Measurements from ENCODE around the gene BCAP29. TPM values are rescaled to one million over a fixed set of nuclear protein-coding genes. Genes with fewer than 3 reads are reported as not detected.
A peak's percentile ranks its signal among the peaks of the same experiment; 100 is the strongest.
"Not testable (repeated sequence)": the region's sequence is repeated elsewhere in the genome, so short reads cannot be mapped to it uniquely, and the experiment has no call there.

The BCAP29 gene, protein sequence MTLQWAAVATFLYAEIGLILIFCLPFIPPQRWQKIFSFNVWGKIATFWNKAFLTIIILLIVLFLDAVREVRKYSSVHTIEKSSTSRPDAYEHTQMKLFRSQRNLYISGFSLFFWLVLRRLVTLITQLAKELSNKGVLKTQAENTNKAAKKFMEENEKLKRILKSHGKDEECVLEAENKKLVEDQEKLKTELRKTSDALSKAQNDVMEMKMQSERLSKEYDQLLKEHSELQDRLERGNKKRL
- 11.3 TPM for polyA plus RNA-seq (2012; ENCODE audit: low read depth, missing spikeins)

DNA sequence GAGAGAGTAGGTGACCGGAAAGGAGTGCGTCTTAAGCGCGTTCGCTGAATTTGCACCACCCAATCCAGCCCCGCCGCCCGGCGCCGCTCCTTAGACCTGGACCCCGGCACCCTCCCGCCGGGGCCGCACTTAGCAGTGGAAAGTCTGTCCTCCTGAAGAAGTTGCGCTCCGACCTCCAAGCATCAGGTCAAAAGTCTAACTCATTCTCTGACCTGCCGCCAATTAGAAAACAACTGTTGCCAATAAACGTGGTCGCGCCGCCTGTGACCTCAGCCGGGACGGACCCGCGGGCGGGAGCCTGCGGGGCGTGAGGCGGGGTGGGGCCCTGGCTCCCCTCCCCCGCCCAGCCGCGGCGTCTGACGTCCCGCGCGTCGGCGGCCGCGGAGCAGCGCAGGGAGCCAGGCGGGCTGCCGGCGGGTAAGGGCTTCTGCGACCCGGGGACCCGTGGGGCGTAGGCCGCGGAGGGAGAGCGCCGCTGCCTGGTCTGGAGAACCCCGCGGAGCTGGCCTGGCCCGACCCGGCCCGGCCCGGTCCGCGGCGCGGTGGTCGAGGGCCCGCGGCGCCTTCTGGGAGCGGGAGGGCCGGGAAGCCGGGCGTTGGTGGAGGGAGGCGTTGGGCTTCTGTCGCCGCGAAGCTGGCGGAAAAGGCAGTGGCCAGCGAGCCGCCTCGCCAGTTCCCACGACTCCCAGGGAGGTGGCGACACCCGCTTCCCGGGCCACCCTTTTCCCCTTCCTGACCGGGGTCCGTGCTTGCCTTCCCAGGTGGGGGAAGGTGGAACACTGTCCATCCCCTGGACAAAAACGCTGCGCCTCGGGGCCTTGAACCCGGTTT, at the start of gene BCAP29:
Gene BCAP29, plus strand, starts transcription at position 362 of the 831 bp plus-strand sequence. CDS start 527 bp downstream, outside the sequence.
- TF ChIP-seq POLR2A (IDR thresholded peaks at IDR 0.05; ENCODE audit: low read depth, low read length) (peak; percentile 63; the same call in 1 of the 2 replicates), PAX5 (IDR thresholded peaks at IDR 0.05; ENCODE audit: insufficient read depth, low read length, severe bottlenecking) (no peak), POLR2AphosphoS5 (IDR thresholded peaks at IDR 0.05; ENCODE audit: low read depth, low read length) (peak; percentile 56; the same call in 1 of the 2 replicates), SPI1 (IDR thresholded peaks at IDR 0.05; ENCODE audit: low read depth, low read length) (no peak), TAF1 (IDR thresholded peaks at IDR 0.05; ENCODE audit: low read depth, low read length) (no peak; the same call in 1 of the 2 replicates), POU2F2 (IDR thresholded peaks at IDR 0.05; ENCODE audit: low read depth, low read length) (no peak)
- FAIRE-seq, result peak; percentile 90
- DNase-seq (ENCODE audit: insufficient read length, low spot score), result peak; percentile 74

DNA sequence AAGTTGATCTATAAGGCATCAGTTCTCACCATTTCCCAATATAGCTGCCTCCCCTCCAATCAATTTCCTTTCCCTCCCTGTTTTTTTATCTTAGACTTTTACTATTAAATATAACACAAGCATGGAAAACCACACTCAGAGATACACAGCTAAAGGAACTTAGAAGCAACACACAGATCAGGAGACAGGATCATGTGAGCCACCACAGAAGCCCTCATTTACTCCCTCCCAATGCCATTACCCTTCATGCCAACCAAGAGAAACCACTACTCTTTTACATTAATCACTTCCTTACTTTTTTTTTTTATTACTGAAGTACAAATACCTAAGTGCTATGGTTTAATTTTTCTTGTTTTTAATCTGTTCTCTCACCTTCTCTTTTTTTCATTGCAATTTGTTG, 49.3 kb upstream of the BCAP29 start:
- FAIRE-seq, result no peak
- TF ChIP-seq TAF1 (IDR thresholded peaks at IDR 0.05; ENCODE audit: low read depth, low read length), result no peak
- TF ChIP-seq PAX5 (IDR thresholded peaks at IDR 0.05; ENCODE audit: insufficient read depth, low read length, severe bottlenecking), result no peak
- TF ChIP-seq SPI1 (IDR thresholded peaks at IDR 0.05; ENCODE audit: low read depth, low read length), result no peak
- TF ChIP-seq POLR2AphosphoS5 (IDR thresholded peaks at IDR 0.05; ENCODE audit: low read depth, low read length), result no peak
- TF ChIP-seq POLR2A (IDR thresholded peaks at IDR 0.05; ENCODE audit: low read depth, low read length), result no peak
- no peak for TF ChIP-seq POU2F2 (IDR thresholded peaks at IDR 0.05; ENCODE audit: low read depth, low read length)
- DNase-seq (ENCODE audit: insufficient read length, low spot score), result no peak

DNA sequence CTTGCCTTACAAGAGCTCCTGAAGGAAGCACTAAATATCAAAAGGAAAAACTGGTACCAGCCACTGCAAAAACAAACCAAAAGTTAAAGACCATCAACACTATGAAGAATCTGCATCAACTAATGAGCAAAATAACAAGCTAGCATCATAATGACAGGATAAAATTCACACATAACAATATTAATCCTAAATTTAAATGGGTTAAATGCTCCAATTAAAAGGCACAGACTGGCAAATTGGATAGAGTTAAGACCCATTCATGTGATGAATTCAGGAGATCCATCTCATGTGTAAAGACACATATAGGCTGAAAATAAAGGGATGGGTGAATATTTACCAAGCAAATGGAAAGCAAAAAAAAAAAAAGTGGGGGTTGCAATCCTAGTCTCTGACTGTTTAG, 45.9 kb upstream of the BCAP29 start:
- DNase-seq (ENCODE audit: insufficient read length, low spot score) (no peak), FAIRE-seq (no peak)
- no peak for TF ChIP-seq PAX5 (IDR thresholded peaks at IDR 0.05; ENCODE audit: insufficient read depth, low read length, severe bottlenecking)
- no peak for TF ChIP-seq POLR2A (IDR thresholded peaks at IDR 0.05; ENCODE audit: low read depth, low read length)
- TF ChIP-seq SPI1 (IDR thresholded peaks at IDR 0.05; ENCODE audit: low read depth, low read length), result no peak
- no peak for TF ChIP-seq POU2F2 (IDR thresholded peaks at IDR 0.05; ENCODE audit: low read depth, low read length)
- no peak for TF ChIP-seq POLR2AphosphoS5 (IDR thresholded peaks at IDR 0.05; ENCODE audit: low read depth, low read length)
- TF ChIP-seq TAF1 (IDR thresholded peaks at IDR 0.05; ENCODE audit: low read depth, low read length), result no peak

DNA sequence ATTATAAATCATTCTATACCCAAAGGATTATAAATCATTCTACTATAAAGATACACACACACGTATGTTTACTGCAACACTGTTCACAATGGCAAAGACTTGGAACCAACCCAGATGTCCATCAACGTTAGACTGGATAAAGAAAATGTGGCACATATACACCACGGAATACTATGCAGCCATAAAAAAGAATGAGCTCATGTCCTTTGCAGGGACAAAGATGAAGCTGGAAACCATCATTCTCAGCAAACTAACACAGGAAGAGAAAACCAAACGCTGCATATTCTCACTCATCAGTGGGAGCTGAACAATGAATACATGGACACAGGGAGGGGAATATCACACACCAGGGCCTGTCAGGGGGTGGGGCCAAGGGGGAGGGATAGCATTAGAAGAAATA, 42.8 kb upstream of the BCAP29 start:
- FAIRE-seq; DNase-seq (ENCODE audit: insufficient read length, low spot score): not testable (repeated sequence)

DNA sequence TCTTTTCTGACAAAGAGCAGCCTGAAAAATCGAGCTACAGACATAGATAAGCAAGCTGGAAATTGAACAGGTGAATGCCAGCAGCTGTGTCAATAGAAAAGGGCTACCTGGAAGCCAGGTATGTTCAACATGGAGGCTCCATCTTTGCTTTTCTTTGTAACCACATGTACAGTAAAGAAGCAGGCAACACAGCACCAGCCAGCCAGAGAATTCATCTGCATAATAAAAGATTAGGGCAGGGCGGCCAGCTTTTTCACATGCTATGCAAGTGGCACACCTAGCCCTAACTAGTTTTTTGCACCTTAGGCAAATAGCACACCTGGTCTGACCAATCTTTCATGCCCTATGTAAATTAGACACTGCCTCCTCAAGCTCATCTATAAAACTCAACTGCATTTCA, 42.0 kb upstream of the BCAP29 start:
- TF ChIP-seq POLR2AphosphoS5 (IDR thresholded peaks at IDR 0.05; ENCODE audit: low read depth, low read length) (no peak), TAF1 (IDR thresholded peaks at IDR 0.05; ENCODE audit: low read depth, low read length) (no peak), PAX5 (IDR thresholded peaks at IDR 0.05; ENCODE audit: insufficient read depth, low read length, severe bottlenecking) (no peak), SPI1 (IDR thresholded peaks at IDR 0.05; ENCODE audit: low read depth, low read length) (no peak), POU2F2 (IDR thresholded peaks at IDR 0.05; ENCODE audit: low read depth, low read length) (no peak), POLR2A (IDR thresholded peaks at IDR 0.05; ENCODE audit: low read depth, low read length) (no peak)
- FAIRE-seq (no peak), DNase-seq (ENCODE audit: insufficient read length, low spot score) (no peak)

DNA sequence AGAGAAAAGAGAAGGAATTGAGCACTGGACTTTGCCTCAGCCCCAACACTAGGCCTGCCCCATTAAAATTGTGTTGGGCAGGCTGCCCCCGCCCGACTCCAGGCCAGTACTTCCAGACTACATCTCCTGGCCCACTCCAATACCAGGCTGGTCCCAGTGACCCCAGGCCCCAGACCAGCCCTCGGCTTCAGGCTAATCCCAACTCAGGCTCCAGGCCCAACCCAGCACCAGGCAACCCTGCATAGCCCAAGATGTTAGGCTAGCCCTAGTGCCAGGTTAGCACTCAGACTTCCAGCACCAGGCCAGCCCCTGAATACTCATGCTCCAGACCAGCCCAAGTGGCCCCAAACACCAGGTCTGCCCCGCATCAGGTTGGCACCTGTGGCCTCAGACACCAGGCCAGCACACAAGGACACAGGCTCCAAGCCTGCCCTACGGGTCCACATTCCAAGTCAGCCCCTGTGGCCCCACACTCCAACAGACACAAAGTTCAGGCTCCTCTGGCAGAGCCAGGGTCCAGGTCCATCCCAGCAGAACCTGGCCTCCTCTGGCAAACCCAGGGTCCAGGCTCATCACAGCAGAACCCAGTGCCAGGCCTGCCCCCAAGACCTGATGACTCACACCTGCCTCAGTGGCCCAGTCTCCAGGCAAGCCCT, 36.6 kb upstream of the BCAP29 start:
- FAIRE-seq, result no peak
- no peak for TF ChIP-seq POLR2A (IDR thresholded peaks at IDR 0.05; ENCODE audit: low read depth, low read length)
- no peak for TF ChIP-seq PAX5 (IDR thresholded peaks at IDR 0.05; ENCODE audit: insufficient read depth, low read length, severe bottlenecking)
- DNase-seq (ENCODE audit: insufficient read length, low spot score), result no peak

DNA sequence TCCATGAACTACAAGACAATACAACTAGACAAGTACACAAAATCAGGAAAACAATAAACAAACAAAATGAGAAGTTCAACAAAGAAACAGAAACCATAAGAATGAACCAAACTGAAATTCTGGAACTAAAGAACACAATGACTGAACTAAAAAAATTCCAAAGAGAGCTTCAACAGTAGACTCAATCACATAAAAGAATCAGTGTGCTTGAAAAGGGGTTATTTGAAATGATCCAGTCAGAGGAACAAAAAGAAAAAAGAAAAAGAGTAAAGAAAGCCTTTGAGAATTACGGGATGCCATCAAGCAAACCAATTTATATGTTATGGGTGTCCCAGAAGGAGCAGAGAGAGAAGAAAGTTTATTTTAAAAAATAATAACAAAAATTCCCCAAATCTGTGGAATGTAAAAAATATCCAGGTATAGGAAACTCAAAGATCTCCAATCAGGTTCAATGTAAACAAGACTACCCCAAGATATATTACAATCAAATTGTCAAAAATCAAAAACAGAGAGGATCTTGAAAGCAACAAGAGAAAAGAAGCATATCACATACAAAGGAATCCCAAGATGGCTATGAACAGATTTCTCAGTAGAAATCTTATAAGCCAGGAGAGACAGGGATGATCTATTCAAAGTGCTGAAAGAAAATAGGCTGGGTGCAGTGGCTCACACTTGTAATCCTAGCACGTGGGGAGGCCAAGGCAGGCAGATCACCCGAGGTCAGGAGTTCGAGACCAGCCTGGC, 35.0 kb upstream of the BCAP29 start:
- DNase-seq (ENCODE audit: insufficient read length, low spot score) (no peak), FAIRE-seq (no peak)
- TF ChIP-seq PAX5 (IDR thresholded peaks at IDR 0.05; ENCODE audit: insufficient read depth, low read length, severe bottlenecking), result no peak

DNA sequence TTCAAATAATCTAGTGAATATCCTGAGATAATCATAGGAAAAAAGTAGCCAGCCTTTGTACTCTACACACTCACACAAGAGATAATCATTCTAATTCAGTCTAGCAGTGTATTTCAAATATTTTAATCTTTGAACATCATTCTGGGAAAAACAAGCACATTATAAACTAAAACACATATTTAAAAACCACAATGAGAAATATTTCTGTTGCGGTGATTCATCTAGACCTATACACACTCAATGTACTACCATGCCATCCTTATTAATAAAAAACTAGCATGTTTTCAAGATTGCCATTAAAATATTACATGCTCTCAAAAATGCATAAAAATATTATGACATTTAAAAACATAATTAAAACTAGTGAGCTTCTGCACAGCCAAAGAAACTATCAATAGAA, 28.1 kb upstream of the BCAP29 start:
- FAIRE-seq, result no peak
- no peak for TF ChIP-seq TAF1 (IDR thresholded peaks at IDR 0.05; ENCODE audit: low read depth, low read length)
- no peak for TF ChIP-seq POLR2AphosphoS5 (IDR thresholded peaks at IDR 0.05; ENCODE audit: low read depth, low read length)
- no peak for TF ChIP-seq POU2F2 (IDR thresholded peaks at IDR 0.05; ENCODE audit: low read depth, low read length)
- no peak for TF ChIP-seq PAX5 (IDR thresholded peaks at IDR 0.05; ENCODE audit: insufficient read depth, low read length, severe bottlenecking)
- TF ChIP-seq SPI1 (IDR thresholded peaks at IDR 0.05; ENCODE audit: low read depth, low read length), result no peak
- TF ChIP-seq POLR2A (IDR thresholded peaks at IDR 0.05; ENCODE audit: low read depth, low read length), result no peak
- no peak for DNase-seq (ENCODE audit: insufficient read length, low spot score)

DNA sequence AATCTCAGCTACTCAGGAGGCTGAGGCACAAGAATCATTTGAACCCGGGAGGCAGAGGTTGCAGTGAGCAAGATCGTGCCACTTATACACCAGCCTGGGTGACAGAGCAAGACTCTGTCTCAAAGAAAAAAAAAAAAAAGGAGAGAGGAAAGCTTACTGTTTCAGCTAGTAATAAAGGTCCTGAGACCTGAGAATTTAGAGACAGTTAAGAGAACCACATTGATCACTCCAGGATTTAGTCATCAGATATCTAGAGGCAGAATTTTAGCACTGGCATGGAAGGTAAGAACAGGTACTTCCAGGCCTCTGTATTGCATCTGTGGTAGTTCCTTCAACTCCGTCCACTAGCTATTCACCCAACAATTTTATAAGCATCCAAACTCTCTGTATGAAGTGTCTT, 24.2 kb upstream of the BCAP29 start:
- FAIRE-seq (no peak), DNase-seq (ENCODE audit: insufficient read length, low spot score) (no peak)
- TF ChIP-seq POLR2AphosphoS5 (IDR thresholded peaks at IDR 0.05; ENCODE audit: low read depth, low read length), result no peak
- no peak for TF ChIP-seq TAF1 (IDR thresholded peaks at IDR 0.05; ENCODE audit: low read depth, low read length)
- TF ChIP-seq PAX5 (IDR thresholded peaks at IDR 0.05; ENCODE audit: insufficient read depth, low read length, severe bottlenecking), result no peak
- TF ChIP-seq SPI1 (IDR thresholded peaks at IDR 0.05; ENCODE audit: low read depth, low read length), result no peak
- no peak for TF ChIP-seq POU2F2 (IDR thresholded peaks at IDR 0.05; ENCODE audit: low read depth, low read length)
- TF ChIP-seq POLR2A (IDR thresholded peaks at IDR 0.05; ENCODE audit: low read depth, low read length), result no peak

Measured in GM12891 (cell line).